ENCODE results near the gene OPA3.
A peak's percentile ranks its signal among the peaks of the same experiment; 100 is the strongest.

The OPA3 gene

DNA sequence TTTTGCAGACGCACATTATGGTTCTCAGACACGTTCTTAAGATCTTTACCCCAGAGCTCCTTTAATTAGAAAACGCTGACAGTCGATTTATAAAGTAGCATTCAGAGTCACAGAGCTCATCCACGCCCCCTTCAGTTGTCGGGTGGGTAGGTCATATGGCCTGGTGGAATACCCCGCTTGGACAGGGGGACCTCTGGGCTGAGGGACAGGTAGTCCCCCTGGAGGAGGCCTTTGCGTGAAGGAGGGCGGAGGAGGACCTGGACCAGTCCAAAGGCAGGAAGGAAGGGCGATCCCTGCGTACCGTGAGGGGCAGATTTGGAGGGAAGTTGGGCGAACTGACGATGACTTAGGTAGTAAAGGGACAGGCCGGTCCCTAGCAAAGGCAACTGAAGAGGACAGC is 56.9 kb downstream of the OPA3 start:
- Histone ChIP-seq H3K9ac (ENCODE audit: low read depth, low read length) (no peak overlapping the region), H3K9me3 (replicated peaks; ENCODE audit: low read length) (no peaks in the 10 kb centered on the region), H3K36me3 (ENCODE audit: insufficient read depth, low read length) (peaks cover 55% of the 10 kb centered on the region), H3K4me2 (ENCODE audit: low read length) (no peak overlapping the region), H3K4me1 (ENCODE audit: control insufficient read depth, insufficient read depth, low read length) (peaks cover 7% of the 10 kb centered on the region), H3K4me3 (ENCODE audit: low read length) (no peak overlapping the region), H3K27me3 (ENCODE audit: control insufficient read depth, insufficient read depth, low read length) (no peaks in the 10 kb centered on the region)

DNA sequence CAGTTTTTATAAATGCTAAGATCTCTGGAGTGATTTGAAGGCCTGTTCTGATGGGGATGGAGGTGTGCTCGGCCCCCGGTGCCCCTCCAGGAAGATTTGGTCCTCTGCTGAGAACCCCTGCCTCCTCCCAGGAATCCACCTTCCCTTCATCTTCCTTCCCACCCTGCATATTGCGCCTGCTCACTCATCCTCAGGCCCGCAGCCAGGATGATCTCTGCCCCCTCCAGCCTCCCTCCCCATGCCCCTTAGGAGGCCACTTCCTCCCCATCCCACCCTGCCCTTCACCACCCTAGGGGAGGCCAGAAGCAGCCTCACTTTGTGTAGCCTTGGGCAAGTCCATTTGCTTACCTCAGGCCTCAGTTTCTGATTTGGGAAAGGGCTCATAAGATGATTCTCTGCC is 57.6 kb downstream of the OPA3 start:
- Histone ChIP-seq H3K9ac (ENCODE audit: low read depth, low read length) (no peak overlapping the region), H3K4me2 (ENCODE audit: low read length) (no peak overlapping the region), H3K36me3 (ENCODE audit: insufficient read depth, low read length) (peaks cover 60% of the 10 kb centered on the region), H3K27me3 (ENCODE audit: control insufficient read depth, insufficient read depth, low read length) (no peaks in the 10 kb centered on the region), H3K4me3 (ENCODE audit: low read length) (no peak overlapping the region), H3K9me3 (replicated peaks; ENCODE audit: low read length) (no peaks in the 10 kb centered on the region), H3K4me1 (ENCODE audit: control insufficient read depth, insufficient read depth, low read length) (peaks cover 10% of the 10 kb centered on the region)

DNA sequence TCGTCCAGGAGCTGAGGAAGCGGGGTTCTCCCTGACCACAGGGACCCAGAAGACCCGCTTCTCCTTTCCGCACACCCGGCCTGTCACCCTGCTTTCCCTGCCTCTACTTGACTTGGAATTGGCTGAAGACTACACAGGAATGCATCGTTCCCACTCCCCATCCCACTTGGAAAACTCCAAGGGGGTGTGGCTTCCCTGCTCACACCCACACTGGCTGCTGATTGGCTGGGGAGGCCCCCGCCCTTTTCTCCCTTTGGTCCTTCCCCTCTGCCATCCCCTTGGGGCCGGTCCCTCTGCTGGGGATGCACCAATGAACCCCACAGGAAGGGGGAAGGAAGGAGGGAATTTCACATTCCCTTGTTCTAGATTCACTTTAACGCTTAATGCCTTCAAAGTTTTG is 58.5 kb downstream of the OPA3 start:
- Histone ChIP-seq H3K4me1 (ENCODE audit: control insufficient read depth, insufficient read depth, low read length) (peaks cover 10% of the 10 kb centered on the region), H3K27me3 (ENCODE audit: control insufficient read depth, insufficient read depth, low read length) (no peaks in the 10 kb centered on the region), H3K4me3 (ENCODE audit: low read length) (no peak overlapping the region), H3K9me3 (replicated peaks; ENCODE audit: low read length) (no peaks in the 10 kb centered on the region), H3K36me3 (ENCODE audit: insufficient read depth, low read length) (peaks cover 68% of the 10 kb centered on the region), H3K4me2 (ENCODE audit: low read length) (no peak overlapping the region), H3K9ac (ENCODE audit: low read depth, low read length) (no peak overlapping the region)

DNA sequence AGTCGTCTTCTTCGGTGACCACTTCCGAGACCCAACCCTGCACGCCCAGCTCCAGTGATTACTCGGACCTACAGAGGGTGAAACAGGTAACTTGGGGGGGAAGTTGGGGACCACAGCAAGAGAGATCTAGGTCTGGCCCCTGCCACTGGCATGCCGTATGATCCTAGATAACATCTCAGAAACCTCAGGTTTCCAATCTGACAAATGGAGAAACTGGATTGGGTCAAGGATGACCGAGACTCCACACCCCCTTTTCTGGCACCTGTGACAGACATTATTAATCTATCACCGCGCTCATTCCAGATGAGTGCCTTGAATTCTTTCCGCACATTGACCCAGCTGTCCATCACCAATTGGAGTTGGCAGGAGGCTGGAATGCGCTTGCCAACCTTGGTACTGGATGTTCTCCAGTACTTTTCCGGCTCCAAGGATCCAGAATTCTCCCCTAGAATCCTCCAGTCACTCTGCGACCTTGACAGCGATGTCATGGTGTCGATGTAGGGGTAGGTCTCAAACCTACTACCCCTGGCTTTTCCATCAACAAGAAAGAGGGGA is 60.0 kb downstream of the OPA3 start:
- peaks cover 10% of the 10 kb centered on the region for H3K4me1 ChIP-seq (ENCODE audit: control insufficient read depth, insufficient read depth, low read length)

DNA sequence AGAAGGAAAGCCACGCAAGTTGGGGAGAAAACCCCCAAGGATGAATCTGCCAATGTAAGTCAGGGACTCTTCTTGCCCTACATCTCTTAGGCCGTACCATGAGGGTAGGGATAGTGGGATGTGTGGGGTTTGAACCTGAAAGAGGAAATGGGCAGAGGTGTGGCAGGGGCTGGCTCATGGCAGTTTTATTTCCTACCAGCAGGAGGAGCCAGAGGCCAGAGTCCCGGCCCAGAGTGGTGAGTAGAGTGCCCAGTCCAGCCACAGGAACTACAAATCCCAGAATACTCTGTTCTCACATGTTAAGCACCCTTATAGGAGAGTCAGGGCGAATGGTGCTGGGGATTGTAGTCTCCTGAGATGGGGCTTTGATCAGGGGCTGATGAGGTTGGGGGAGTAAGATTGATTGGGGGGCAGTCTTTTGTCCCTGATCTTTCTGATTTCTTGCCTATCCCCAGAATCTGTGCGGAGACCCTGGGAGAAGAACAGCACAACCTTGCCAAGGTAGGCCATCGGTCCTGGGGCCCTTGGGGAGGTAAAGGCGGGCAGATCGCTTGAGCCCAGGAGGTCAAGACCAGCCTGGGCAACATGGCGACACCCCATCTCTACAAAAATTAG is 60.9 kb downstream of the OPA3 start:
- H3K9ac ChIP-seq (ENCODE audit: low read depth, low read length): peak overlapping the region; percentile 29
- H3K27me3 ChIP-seq (ENCODE audit: control insufficient read depth, insufficient read depth, low read length): no peaks in the 10 kb centered on the region
- peak overlapping the region; percentile 24 for H3K4me2 ChIP-seq (ENCODE audit: low read length)
- H3K4me1 ChIP-seq (ENCODE audit: control insufficient read depth, insufficient read depth, low read length): peaks cover 10% of the 10 kb centered on the region
- H3K9me3 ChIP-seq (replicated peaks; ENCODE audit: low read length): no peaks in the 10 kb centered on the region
- H3K36me3 ChIP-seq (ENCODE audit: insufficient read depth, low read length): peaks cover 71% of the 10 kb centered on the region
- no peak overlapping the region for H3K4me3 ChIP-seq (ENCODE audit: low read length)

More for the DNA sequence above, 60.0 kb downstream of the OPA3 start:
- Histone ChIP-seq H3K36me3 (ENCODE audit: insufficient read depth, low read length) (peaks cover 78% of the 10 kb centered on the region), H3K4me3 (ENCODE audit: low read length) (no peak overlapping the region), H3K27me3 (ENCODE audit: control insufficient read depth, insufficient read depth, low read length) (no peaks in the 10 kb centered on the region), H3K9me3 (replicated peaks; ENCODE audit: low read length) (no peaks in the 10 kb centered on the region), H3K9ac (ENCODE audit: low read depth, low read length) (no peak overlapping the region), H3K4me2 (ENCODE audit: low read length) (no peak overlapping the region)

DNA sequence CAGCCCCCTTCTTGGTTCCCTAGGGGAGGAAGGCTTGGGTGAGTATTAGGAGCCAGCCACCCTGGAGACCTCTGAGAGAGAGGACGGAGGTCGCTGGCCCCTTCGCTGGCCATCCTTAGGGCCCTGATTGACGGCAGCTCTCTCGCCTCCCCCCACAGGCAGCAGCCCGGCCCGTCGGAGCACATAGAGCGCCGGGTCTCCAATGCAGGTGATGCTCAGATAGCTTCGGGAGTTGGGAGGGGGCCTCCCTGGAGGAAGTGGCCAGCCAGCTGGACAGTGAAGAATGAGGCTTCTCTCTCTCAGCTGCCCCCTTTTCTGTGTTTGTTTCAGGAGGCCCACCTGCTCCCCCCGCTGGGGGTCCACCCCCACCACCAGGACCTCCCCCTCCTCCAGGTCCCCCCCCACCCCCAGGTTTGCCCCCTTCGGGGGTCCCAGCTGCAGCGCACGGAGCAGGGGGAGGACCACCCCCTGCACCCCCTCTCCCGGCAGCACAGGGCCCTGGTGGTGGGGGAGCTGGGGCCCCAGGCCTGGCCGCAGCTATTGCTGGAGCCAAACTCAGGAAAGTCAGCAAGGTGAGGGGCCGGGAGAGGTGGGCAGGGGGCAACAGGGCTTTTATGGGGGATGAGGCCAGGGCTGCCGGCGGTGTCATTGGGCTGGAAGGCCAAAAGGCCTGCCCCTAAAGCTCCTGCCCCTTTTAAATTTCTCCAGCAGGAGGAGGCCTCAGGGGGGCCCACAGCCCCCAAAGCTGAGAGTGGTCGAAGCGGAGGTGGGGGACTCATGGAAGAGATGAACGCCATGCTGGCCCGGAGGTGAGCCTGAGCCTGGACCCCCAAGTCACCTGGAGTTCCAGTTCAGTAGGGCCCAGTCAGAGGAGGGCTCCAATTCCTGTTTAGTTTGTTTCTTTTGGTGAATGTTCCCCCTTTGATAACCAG is 62.3 kb downstream of the OPA3 start:
- H3K4me2 ChIP-seq (ENCODE audit: low read length): no peak overlapping the region
- no peaks in the 10 kb centered on the region for H3K9me3 ChIP-seq (replicated peaks; ENCODE audit: low read length)
- peaks cover 10% of the 10 kb centered on the region for H3K4me1 ChIP-seq (ENCODE audit: control insufficient read depth, insufficient read depth, low read length)
- H3K4me3 ChIP-seq (ENCODE audit: low read length): no peak overlapping the region
- peak overlapping the region; percentile 33 for H3K9ac ChIP-seq (ENCODE audit: low read depth, low read length)
- no peaks in the 10 kb centered on the region for H3K27me3 ChIP-seq (ENCODE audit: control insufficient read depth, insufficient read depth, low read length)
- H3K36me3 ChIP-seq (ENCODE audit: insufficient read depth, low read length): peaks cover 72% of the 10 kb centered on the region

DNA sequence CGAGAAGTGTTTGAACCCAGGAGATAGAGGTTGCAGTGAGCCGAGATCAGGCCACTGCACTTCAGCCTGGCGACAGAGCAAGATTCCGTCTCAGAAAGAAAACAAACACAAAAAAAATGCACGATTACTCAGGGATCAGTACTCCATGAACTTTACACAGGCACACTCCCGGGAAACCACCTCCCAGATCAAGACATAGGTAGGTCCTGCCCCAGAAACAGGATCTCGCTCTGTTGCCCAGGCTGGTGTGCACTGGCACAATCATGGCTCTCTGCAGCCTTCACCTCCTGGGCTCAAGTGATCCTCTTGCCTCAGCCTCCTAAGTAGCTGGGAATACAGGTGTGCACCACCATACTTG is 66.2 kb downstream of the OPA3 start:
- H3K4me3 ChIP-seq (ENCODE audit: low read length): no peak overlapping the region
- peaks cover 67% of the 10 kb centered on the region for H3K36me3 ChIP-seq (ENCODE audit: insufficient read depth, low read length)
- no peaks in the 10 kb centered on the region for H3K9me3 ChIP-seq (replicated peaks; ENCODE audit: low read length)
- no peak overlapping the region for H3K4me2 ChIP-seq (ENCODE audit: low read length)
- H3K4me1 ChIP-seq (ENCODE audit: control insufficient read depth, insufficient read depth, low read length): peaks cover 26% of the 10 kb centered on the region
- no peaks in the 10 kb centered on the region for H3K27me3 ChIP-seq (ENCODE audit: control insufficient read depth, insufficient read depth, low read length)
- no peak overlapping the region for H3K9ac ChIP-seq (ENCODE audit: low read depth, low read length)

DNA sequence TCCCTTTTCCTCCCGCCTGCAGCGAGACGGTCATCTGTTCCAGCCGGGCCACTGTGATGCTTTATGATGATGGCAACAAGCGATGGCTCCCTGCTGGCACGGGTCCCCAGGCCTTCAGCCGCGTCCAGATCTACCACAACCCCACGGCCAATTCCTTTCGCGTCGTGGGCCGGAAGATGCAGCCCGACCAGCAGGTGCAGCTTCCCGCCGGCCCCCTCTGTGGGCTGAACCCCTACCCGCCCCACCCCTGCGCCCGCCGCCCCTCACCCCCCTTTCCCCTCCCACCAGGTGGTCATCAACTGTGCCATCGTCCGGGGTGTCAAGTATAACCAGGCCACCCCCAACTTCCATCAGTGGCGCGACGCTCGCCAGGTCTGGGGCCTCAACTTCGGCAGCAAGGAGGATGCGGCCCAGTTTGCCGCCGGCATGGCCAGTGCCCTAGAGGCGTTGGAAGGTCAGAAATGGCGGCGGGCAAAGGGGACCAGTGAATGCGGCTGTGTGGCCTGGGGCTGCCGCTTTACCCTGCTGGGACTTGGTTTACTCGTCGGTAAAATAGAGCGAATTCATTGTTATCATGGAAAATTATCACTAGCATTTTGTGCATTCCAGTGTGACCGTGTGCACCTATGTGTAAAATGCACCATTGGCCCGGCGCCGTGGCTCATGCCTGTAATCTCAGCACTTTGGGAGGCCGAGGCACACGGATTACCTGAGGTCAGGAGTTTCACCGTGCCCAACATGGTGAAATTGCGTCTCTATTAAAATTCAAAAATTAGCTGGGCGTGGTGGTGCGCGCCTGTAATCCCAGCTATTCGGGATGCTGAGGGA is 66.7 kb downstream of the OPA3 start:
- Histone ChIP-seq H3K4me1 (ENCODE audit: control insufficient read depth, insufficient read depth, low read length) (peaks cover 21% of the 10 kb centered on the region), H3K4me3 (ENCODE audit: low read length) (no peak overlapping the region), H3K9ac (ENCODE audit: low read depth, low read length) (no peak overlapping the region), H3K27me3 (ENCODE audit: control insufficient read depth, insufficient read depth, low read length) (no peaks in the 10 kb centered on the region), H3K9me3 (replicated peaks; ENCODE audit: low read length) (no peaks in the 10 kb centered on the region), H3K4me2 (ENCODE audit: low read length) (no peak overlapping the region), H3K36me3 (ENCODE audit: insufficient read depth, low read length) (peaks cover 66% of the 10 kb centered on the region)

DNA sequence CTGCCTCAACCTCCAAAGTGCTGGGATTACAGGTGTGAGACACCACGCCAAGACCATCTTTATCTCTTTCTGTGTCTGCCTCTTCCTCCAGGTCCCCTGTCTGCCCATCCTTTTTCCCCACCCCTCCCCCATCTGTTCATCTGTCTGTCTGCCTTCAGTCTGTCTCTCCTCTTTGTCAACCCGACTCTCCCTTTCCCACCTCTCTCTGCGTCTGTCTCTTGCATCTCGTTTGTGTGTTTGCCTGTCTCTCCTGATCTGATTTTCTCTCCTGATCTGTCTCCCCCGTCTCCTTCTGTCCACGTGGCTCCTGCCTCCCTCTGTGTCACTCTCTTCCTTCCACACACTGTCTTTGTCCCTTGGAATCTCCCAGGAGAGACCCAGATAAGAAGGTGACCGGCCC is 67.4 kb downstream of the OPA3 start:
- Histone ChIP-seq H3K9me3 (replicated peaks; ENCODE audit: low read length) (no peaks in the 10 kb centered on the region), H3K9ac (ENCODE audit: low read depth, low read length) (no peak overlapping the region), H3K4me2 (ENCODE audit: low read length) (no peak overlapping the region), H3K36me3 (ENCODE audit: insufficient read depth, low read length) (peaks cover 61% of the 10 kb centered on the region), H3K4me1 (ENCODE audit: control insufficient read depth, insufficient read depth, low read length) (peaks cover 17% of the 10 kb centered on the region), H3K4me3 (ENCODE audit: low read length) (no peak overlapping the region), H3K27me3 (ENCODE audit: control insufficient read depth, insufficient read depth, low read length) (no peaks in the 10 kb centered on the region)

DNA sequence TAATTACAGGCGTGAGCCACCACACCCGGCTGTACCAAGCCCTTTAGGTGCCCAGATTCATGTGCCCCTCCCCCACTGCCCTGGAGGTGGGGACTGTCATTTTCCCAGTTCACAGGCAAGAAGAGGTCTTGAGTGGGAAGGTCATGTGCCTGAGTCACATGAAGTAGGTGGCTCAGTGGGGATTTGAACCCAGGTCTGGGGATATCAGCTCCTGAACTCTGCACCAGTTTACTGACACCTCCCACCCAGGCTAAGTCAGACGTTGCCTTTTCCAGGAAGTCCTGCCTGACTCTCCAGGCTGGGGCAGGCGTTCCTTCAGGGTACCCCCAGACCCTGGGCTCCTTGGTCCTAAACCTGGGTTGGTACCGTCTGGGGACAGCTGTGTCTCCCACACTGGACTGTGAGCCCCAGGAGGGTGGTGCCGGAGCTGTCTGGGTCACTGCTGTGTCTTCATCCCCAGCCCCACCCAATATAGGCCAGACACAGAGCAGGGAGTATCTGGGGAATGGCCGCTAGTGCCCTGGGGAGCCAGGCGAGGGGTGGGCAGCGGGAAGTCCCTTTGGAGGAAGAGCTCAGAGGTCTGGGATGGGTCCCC is 68.7 kb downstream of the OPA3 start:
- Histone ChIP-seq H3K9me3 (replicated peaks; ENCODE audit: low read length) (no peaks in the 10 kb centered on the region), H3K4me3 (ENCODE audit: low read length) (no peak overlapping the region), H3K36me3 (ENCODE audit: insufficient read depth, low read length) (peaks cover 56% of the 10 kb centered on the region), H3K4me1 (ENCODE audit: control insufficient read depth, insufficient read depth, low read length) (peaks cover 17% of the 10 kb centered on the region), H3K4me2 (ENCODE audit: low read length) (no peak overlapping the region), H3K9ac (ENCODE audit: low read depth, low read length) (no peak overlapping the region), H3K27me3 (ENCODE audit: control insufficient read depth, insufficient read depth, low read length) (no peaks in the 10 kb centered on the region)

All from skeletal muscle satellite cell (primary cell).